ENCODE measurements around the gene EEF2K. TPM values are rescaled to one million over a fixed set of nuclear protein-coding genes. Genes with fewer than 3 reads are reported as not detected.

EEF2K gene
- 7.9 and 15.7 TPM in 2 replicates for total RNA-seq

GRCh38 chr16:22206013-22206841 is at the start of gene EEF2K:
Gene EEF2K, plus strand, starts transcription at chr16:22206278. Its CDS starts 19,452 bp downstream, at chr16:22225730.

GRCh38 chr16:22161999-22162655 is 44.0 kb upstream of the EEF2K start, which contains the start of gene SDR42E2:
Gene SDR42E2, plus strand, starts transcription at chr16:22162506. Its CDS starts 3,077 bp downstream, at chr16:22165583.

GRCh38 chr16:22297114-22297870 is 91.2 kb downstream of the EEF2K start, which contains the start of gene POLR3E:
Gene POLR3E, plus strand, starts transcription at chr16:22297409. Its CDS starts 5,560 bp downstream, at chr16:22302969.

Other genes with a start within 250 kb of the EEF2K start
- not detected in 2 replicates for gene PDZD9, start 205.2 kb upstream of the EEF2K start, total RNA-seq
- 11.5 and 14.4 TPM in 2 replicates for gene MOSMO, start 198.2 kb upstream of the EEF2K start, total RNA-seq
- gene VWA3A, start 113.7 kb upstream of the EEF2K start, total RNA-seq, result not detected in 2 replicates
- not detected in 2 replicates for gene SDR42E2, start 43.8 kb upstream of the EEF2K start, total RNA-seq
- gene POLR3E, start 91.1 kb downstream of the EEF2K start, total RNA-seq, result 69.4 and 150 TPM in 2 replicates
- gene CDR2, start 168.3 kb downstream of the EEF2K start, total RNA-seq, result 24.4 and 26.7 TPM in 2 replicates